GM12892 (cell line): ENCODE results near the gene TXNDC12. TPM values are rescaled to one million over a fixed set of nuclear protein-coding genes. Genes with fewer than 3 reads are reported as not detected.
"Not testable (repeated sequence)": the region's sequence is repeated elsewhere in the genome, so short reads cannot be mapped to it uniquely, and the experiment has no call there.

ENCODE experiments used
- DNase-seq: peaks from one replicate; pipeline ENCODE4 v3.0.0; 2011; ENCODE audit not compliant: insufficient read length
- FAIRE-seq: peaks from 2 replicates; lab custom pipeline; 2011; peaks lifted over from hg19 to GRCh38; lab: Jason Lieb, UNC
- POLR2A ChIP-seq: IDR thresholded peaks from 2 replicates; pipeline ENCODE4 v1.6.1; 2011; ENCODE audit warnings: low read depth, low read length, control low read depth
- POLR2AphosphoS5 ChIP-seq: IDR thresholded peaks from 2 replicates; pipeline ENCODE4 v1.6.1; 2011; ENCODE audit warnings: low read depth, low read length, control low read depth
- TAF1 ChIP-seq: IDR thresholded peaks from 2 replicates; pipeline ENCODE4 v1.6.1; 2011; ENCODE audit warnings: low read depth, mild to moderate bottlenecking, control low read depth, low read length, borderline replicate concordance
- polyA plus RNA-seq: library from polyadenylated mRNA; unstranded; fragments of >200 nt; gene quantifications from one replicate; pipeline ENCODE4 v1.2.1, GENCODE V29; 2012; ENCODE audit warnings: missing spikeins, inconsistent platforms; ENCODE audit not compliant: missing spikeins

Gene TXNDC12
- 14.7 TPM for polyA plus RNA-seq

- peak; percentile 47 for DNase-seq
- TF ChIP-seq POLR2A (peak; percentile 75; the same call in 1 of the 2 replicates), POLR2AphosphoS5 (peak; percentile 52; the same call in 1 of the 2 replicates), TAF1 (peak; percentile 66)
- peak; percentile 87 for FAIRE-seq
These were observed at the start of gene TXNDC12 for GRCh38 chr1:52055066-52055865. Gene TXNDC12 (minus strand): TSS chr1:52055191. CDS start chr1:52055096, 95 bp downstream.

- TF ChIP-seq TAF1, result no peak
- TF ChIP-seq POLR2AphosphoS5, result no peak
- TF ChIP-seq POLR2A, result no peak
- DNase-seq (no peak), FAIRE-seq (peak; percentile 48)
These were observed 47.5 kb upstream of the TXNDC12 start for GRCh38 chr1:52102336-52103013.

GRCh38 chr1:52098139-52098871 is 43.3 kb upstream of the TXNDC12 start:
- FAIRE-seq, result no peak
- TF ChIP-seq POLR2AphosphoS5 (no peak), TAF1 (no peak), POLR2A (no peak)
- DNase-seq, result no peak

- FAIRE-seq (no peak), DNase-seq (no peak)
- TF ChIP-seq POLR2AphosphoS5, result no peak
- TF ChIP-seq TAF1, result no peak
- no peak for TF ChIP-seq POLR2A
These were observed 41.2 kb upstream of the TXNDC12 start for GRCh38 chr1:52096216-52096615.

- not testable (repeated sequence) for DNase-seq, FAIRE-seq
These were observed 39.3 kb upstream of the TXNDC12 start for GRCh38 chr1:52094300-52094699.

GRCh38 chr1:52087892-52088291 is 32.9 kb upstream of the TXNDC12 start:
- not testable (repeated sequence) for FAIRE-seq, DNase-seq

- DNase-seq, result no peak
- no peak for FAIRE-seq
- TF ChIP-seq POLR2A (no peak), TAF1 (no peak), POLR2AphosphoS5 (no peak)
These were observed 25.0 kb upstream of the TXNDC12 start for GRCh38 chr1:52080014-52080415.

- not testable (repeated sequence) for FAIRE-seq, DNase-seq
These were observed 22.3 kb upstream of the TXNDC12 start for GRCh38 chr1:52077277-52077676.

- TF ChIP-seq POLR2A (no peak), POLR2AphosphoS5 (no peak), TAF1 (no peak)
- FAIRE-seq (no peak), DNase-seq (no peak)
These were observed 17.3 kb upstream of the TXNDC12 start for GRCh38 chr1:52072291-52072690.

GRCh38 chr1:52070704-52071103 is 15.7 kb upstream of the TXNDC12 start:
- DNase-seq, result no peak
- no peak for TF ChIP-seq POLR2AphosphoS5
- TF ChIP-seq POLR2A, result no peak
- TF ChIP-seq TAF1, result no peak
- no peak for FAIRE-seq

- TF ChIP-seq POLR2A (no peak), POLR2AphosphoS5 (no peak), TAF1 (no peak)
- no peak for DNase-seq
- FAIRE-seq, result no peak
These were observed 8.2 kb upstream of the TXNDC12 start for GRCh38 chr1:52063192-52063591.

GRCh38 chr1:52060822-52061221 is 5.8 kb upstream of the TXNDC12 start:
- no peak for FAIRE-seq
- TF ChIP-seq POLR2A, result no peak
- TF ChIP-seq POLR2AphosphoS5, result no peak
- TF ChIP-seq TAF1, result no peak
- no peak for DNase-seq
